K562 (cell line): ENCODE results near the gene FCHSD1.

Source experiments
- NR2C2 ChIP-seq, 2 experiments: fragments of 200-800 bp in 1 of 2; sonication (Bioruptor generic) in 1 of 2; sonication (generic) in 1 of 2; formaldehyde crosslinking in 1 of 2; IDR thresholded peaks; 2 replicates each; pipeline versions ENCODE4 v1.6.1 to v1.8.0; 2016 to 2022; ENCODE audit warnings: mild to moderate bottlenecking in 1 of 2, missing compliant biosample characterization in 1 of 2, missing genetic modification characterization in 1 of 2, missing genetic modification reagents in 1 of 2
- ZNF77 ChIP-seq: fragments of 250-450 bp; sonication (Bioruptor Pico); IDR thresholded peaks from 2 replicates; pipeline ENCODE4 v1.5.0; 2020
- TF ChIP-seq, protein P1 (sequence below), 2 experiments: fragments of 450-650 bp; IDR thresholded peaks; 2 replicates each; pipeline ENCODE4 v1.6.1; 2016
- TF ChIP-seq, protein P2 (sequence below), 3 experiments: IDR thresholded peaks in 2 of 3; conservative IDR thresholded peaks in 1 of 3; 2 replicates each; pipeline ENCODE4 v1.5.1; 2011 to 2012; ENCODE audit warnings: low read length in 3 of 3, mild to moderate bottlenecking in 3 of 3, control low read depth in 2 of 3, improper control_type of control experiment in 1 of 3, inconsistent platforms in 1 of 3, low read depth in 1 of 3, mixed read lengths in 1 of 3, moderate library complexity in 1 of 3; ENCODE audit not compliant: insufficient read depth in 2 of 3

DNA sequence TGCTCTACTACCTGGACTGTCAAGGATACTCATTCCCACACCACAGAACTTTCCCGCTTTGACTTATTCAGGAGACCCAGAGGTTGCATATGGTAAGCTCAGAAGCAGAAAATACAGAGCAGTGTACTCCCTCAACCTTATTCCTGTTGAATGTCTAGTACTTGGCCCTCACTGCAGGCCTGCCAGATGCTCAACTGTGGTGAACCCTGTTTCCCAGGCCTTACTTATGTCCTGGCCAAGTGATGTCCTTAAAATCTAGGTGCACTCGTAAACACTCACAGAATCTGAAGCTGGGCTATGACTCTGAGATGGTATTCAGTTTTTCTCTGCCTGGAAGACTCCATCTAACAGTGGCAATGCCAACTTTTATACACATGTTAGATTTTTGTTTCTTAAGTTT lies 53.4 kb downstream of the FCHSD1 start:
- TF ChIP-seq, protein P1, sequence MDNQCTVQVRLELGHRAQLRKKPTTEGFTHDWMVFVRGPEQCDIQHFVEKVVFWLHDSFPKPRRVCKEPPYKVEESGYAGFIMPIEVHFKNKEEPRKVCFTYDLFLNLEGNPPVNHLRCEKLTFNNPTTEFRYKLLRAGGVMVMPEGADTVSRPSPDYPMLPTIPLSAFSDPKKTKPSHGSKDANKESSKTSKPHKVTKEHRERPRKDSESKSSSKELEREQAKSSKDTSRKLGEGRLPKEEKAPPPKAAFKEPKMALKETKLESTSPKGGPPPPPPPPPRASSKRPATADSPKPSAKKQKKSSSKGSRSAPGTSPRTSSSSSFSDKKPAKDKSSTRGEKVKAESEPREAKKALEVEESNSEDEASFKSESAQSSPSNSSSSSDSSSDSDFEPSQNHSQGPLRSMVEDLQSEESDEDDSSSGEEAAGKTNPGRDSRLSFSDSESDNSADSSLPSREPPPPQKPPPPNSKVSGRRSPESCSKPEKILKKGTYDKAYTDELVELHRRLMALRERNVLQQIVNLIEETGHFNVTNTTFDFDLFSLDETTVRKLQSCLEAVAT (IDR thresholded peaks at IDR 0.05): no peak
- TF ChIP-seq, protein P2, sequence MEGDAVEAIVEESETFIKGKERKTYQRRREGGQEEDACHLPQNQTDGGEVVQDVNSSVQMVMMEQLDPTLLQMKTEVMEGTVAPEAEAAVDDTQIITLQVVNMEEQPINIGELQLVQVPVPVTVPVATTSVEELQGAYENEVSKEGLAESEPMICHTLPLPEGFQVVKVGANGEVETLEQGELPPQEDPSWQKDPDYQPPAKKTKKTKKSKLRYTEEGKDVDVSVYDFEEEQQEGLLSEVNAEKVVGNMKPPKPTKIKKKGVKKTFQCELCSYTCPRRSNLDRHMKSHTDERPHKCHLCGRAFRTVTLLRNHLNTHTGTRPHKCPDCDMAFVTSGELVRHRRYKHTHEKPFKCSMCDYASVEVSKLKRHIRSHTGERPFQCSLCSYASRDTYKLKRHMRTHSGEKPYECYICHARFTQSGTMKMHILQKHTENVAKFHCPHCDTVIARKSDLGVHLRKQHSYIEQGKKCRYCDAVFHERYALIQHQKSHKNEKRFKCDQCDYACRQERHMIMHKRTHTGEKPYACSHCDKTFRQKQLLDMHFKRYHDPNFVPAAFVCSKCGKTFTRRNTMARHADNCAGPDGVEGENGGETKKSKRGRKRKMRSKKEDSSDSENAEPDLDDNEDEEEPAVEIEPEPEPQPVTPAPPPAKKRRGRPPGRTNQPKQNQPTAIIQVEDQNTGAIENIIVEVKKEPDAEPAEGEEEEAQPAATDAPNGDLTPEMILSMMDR (IDR thresholded peaks at IDR 0.05 in 2 of 3, conservative IDR thresholded peaks at IDR 0.05 in 1 of 3; ENCODE audit: insufficient read depth in 2 of 3, low read depth in 1 of 3, low read length in 3 of 3): no peak
- TF ChIP-seq NR2C2 (CRISPR knock-in tag; IDR thresholded peaks at IDR 0.05) (no peak), NR2C2 (tag; IDR thresholded peaks at IDR 0.05) (no peak), ZNF77 (CRISPR knock-in tag) (no peak)
